Type B pancreatic cell (in vitro differentiated cells): Measurements from ENCODE around the gene MAN1A2. TPM values are rescaled to one million over a fixed set of nuclear protein-coding genes. Genes with fewer than 3 reads are reported as not detected.

ENCODE experiments used
- DNase-seq: peaks from one replicate; pipeline ENCODE4 v3.0.0; 2021; ENCODE audit warnings: mixed read lengths; ENCODE audit not compliant: unreplicated experiment; ENCODE audit errors: extremely low spot score
- H3K27ac Mint-ChIP-seq: 2 replicates; pipeline ENCODE4 v1.8.0; 2021; ENCODE audit warnings: mild to moderate bottlenecking, mixed read lengths
- H3K27me3 Mint-ChIP-seq: 2 replicates; pipeline ENCODE4 v1.8.0; 2021; ENCODE audit warnings: mixed read lengths
- H3K36me3 Mint-ChIP-seq: 2 replicates; pipeline ENCODE4 v1.8.0; 2021; ENCODE audit warnings: mixed read lengths
- H3K4me1 Mint-ChIP-seq: one replicate; pipeline ENCODE4 v1.8.0; 2021; ENCODE audit warnings: mixed read lengths; ENCODE audit not compliant: unreplicated experiment
- H3K4me3 Mint-ChIP-seq: 2 replicates; pipeline ENCODE4 v1.8.0; 2021; ENCODE audit warnings: mild to moderate bottlenecking, mixed read lengths
- H3K9me3 Mint-ChIP-seq: 2 replicates; pipeline ENCODE4 v1.8.0; 2021; ENCODE audit warnings: mixed read lengths
- CTCF ChIP-seq: fragments of 200-600 bp; sonication (generic); conservative IDR thresholded peaks from 2 replicates; pipeline ENCODE4 v1.5.0; 2021; ENCODE audit warnings: antibody characterized with exemption, mild to moderate bottlenecking
- total RNA-seq: library from RNA; stranded (reverse); gene quantifications from 2 replicates; pipeline ENCODE4 v1.2.1, GENCODE V29; 2021; ENCODE audit warnings: low replicate concordance

Gene MAN1A2
- total RNA-seq, 1 donor from 2014 or later, result 56.1 TPM

GRCh38 chr1:117495068-117495467, 127.8 kb downstream of the MAN1A2 start:
- no peaks in the 10 kb centered on the region for H3K27me3 Mint-ChIP-seq
- H3K9me3 Mint-ChIP-seq, result no peaks in the 10 kb centered on the region
- no peak for DNase-seq
- no peak for TF ChIP-seq CTCF
- no peak overlapping the region for H3K27ac Mint-ChIP-seq
- H3K4me3 Mint-ChIP-seq, result no peak overlapping the region
- no peaks in the 10 kb centered on the region for H3K4me1 Mint-ChIP-seq
- peaks cover 4% of the 10 kb centered on the region for H3K36me3 Mint-ChIP-seq

- no peak for DNase-seq
- Mint-ChIP-seq H3K4me3 (no peak overlapping the region), H3K36me3 (no peaks in the 10 kb centered on the region), H3K4me1 (no peaks in the 10 kb centered on the region), H3K27ac (no peak overlapping the region), H3K27me3 (no peaks in the 10 kb centered on the region), H3K9me3 (no peaks in the 10 kb centered on the region)
- TF ChIP-seq CTCF, result no peak
Measured at GRCh38 chr1:117499071-117499470, 131.8 kb downstream of the MAN1A2 start.

GRCh38 chr1:117500584-117500983, 133.3 kb downstream of the MAN1A2 start:
- peaks cover 4% of the 10 kb centered on the region for H3K36me3 Mint-ChIP-seq
- no peak for DNase-seq
- TF ChIP-seq CTCF, result no peak
- no peaks in the 10 kb centered on the region for H3K9me3 Mint-ChIP-seq
- H3K27ac Mint-ChIP-seq, result no peak overlapping the region
- H3K4me3 Mint-ChIP-seq, result no peak overlapping the region
- H3K4me1 Mint-ChIP-seq, result no peaks in the 10 kb centered on the region
- no peaks in the 10 kb centered on the region for H3K27me3 Mint-ChIP-seq

- no peak for TF ChIP-seq CTCF
- no peak for DNase-seq
- Mint-ChIP-seq H3K4me1 (no peaks in the 10 kb centered on the region), H3K4me3 (no peak overlapping the region), H3K36me3 (peaks cover 4% of the 10 kb centered on the region), H3K9me3 (no peaks in the 10 kb centered on the region), H3K27me3 (no peaks in the 10 kb centered on the region), H3K27ac (no peak overlapping the region)
Measured at GRCh38 chr1:117501281-117501680, 134.0 kb downstream of the MAN1A2 start.

- no peaks in the 10 kb centered on the region for H3K4me1 Mint-ChIP-seq
- no peaks in the 10 kb centered on the region for H3K9me3 Mint-ChIP-seq
- H3K36me3 Mint-ChIP-seq, result peaks cover 4% of the 10 kb centered on the region
- DNase-seq, result no peak
- no peak overlapping the region for H3K27ac Mint-ChIP-seq
- TF ChIP-seq CTCF, result no peak
- H3K4me3 Mint-ChIP-seq, result no peak overlapping the region
- H3K27me3 Mint-ChIP-seq, result no peaks in the 10 kb centered on the region
Measured at GRCh38 chr1:117511273-117511672, 144.0 kb downstream of the MAN1A2 start.

- H3K4me3 Mint-ChIP-seq, result no peak overlapping the region
- H3K36me3 Mint-ChIP-seq, result peaks cover 10% of the 10 kb centered on the region
- no peaks in the 10 kb centered on the region for H3K9me3 Mint-ChIP-seq
- no peak for DNase-seq
- peak; percentile 82 for TF ChIP-seq CTCF
- no peaks in the 10 kb centered on the region for H3K27me3 Mint-ChIP-seq
- H3K4me1 Mint-ChIP-seq, result no peaks in the 10 kb centered on the region
- no peak overlapping the region for H3K27ac Mint-ChIP-seq
Measured at GRCh38 chr1:117512728-117513321, 145.6 kb downstream of the MAN1A2 start.
